Hematopoietic multipotent progenitor cell treated with erythropoietin and hydrocortisone succinate and interleukin-3 and kit ligand, for 4 days (in vitro differentiated cells): ENCODE data around the gene WARS2.
"Not testable (repeated sequence)": the region's sequence is repeated elsewhere in the genome, so short reads cannot be mapped to it uniquely, and the experiment has no call there.

Experiments used
- DNase-seq: peaks from one replicate; pipeline ENCODE4 v3.0.0-alpha.2; 2015

WARS2 gene

DNA sequence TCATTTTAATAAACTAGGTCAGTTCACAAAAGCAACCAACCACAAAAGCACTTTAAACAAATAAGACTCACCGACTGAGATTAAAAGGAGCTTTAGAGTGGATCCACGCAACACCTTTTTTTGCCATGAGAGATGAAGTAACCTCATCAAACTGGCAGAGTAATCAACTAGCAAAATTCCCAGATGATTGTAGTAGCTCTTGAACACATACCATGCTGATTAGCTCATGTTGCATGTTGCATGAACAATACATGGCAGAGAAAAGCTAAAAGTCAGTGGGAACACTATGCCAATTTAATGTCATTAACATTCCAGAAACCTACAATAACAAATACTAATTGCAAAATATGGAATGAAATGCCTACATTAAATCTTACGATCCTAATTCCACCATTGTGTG, 4.1 kb downstream of the WARS2 start:
- DNase-seq: no peak

DNA sequence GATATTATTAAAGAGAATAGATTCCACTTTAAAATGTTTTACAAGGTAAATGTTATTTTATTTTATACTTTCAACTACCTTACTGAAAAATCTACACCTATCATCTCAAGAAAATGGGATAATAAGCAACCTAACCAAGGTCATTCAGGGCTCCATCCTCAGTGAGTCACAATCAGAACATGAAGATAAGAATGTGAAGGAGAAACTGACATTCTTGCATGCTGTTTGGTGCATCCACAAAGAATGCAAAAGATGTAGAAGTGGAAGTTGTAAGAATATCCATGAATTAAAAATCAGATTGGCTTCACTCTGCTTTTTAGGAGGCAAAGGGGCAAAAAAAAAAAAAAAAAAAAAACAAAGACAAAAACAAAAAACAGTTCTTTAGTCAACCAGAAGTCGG, 6.5 kb downstream of the WARS2 start:
- DNase-seq: no peak

DNA sequence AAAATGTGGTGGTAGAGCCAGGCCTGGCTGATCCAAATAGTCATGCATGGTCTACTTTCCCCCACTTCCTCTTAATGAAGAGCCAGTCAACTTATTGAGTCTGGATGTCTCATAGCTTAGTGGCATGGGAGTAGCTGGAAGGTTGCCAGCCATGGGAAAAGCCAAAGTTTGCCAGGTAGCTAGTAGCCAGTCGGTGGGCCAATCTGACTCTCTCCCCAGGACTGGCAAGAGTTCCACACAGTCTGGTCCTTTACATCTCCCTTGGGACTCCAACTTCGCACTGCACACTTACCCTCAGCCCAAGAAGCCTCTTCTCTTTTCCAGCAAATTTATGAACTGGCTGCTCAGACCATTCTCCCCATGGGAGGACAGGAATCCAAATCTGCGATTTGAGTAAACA, 8.3 kb downstream of the WARS2 start:
- no peak for DNase-seq

DNA sequence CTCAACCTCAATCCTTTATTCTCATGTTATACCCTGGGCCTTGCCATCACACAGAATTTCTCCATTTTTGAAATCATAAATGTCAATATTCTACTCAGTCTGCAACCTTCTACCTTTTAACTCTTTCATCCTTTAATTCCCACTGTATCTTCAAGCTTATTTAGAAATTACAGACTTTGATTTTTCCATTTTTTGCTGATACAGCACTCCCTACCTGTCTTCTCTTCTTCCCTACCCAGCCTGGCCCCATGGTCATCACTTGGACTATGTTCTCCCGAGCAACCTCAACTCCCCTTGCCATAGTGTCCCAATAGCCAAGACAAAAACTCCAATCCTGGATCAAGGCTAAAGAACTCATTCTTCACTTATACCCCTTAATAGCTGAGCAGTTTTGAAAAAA, 14.6 kb downstream of the WARS2 start:
- no peak for DNase-seq

DNA sequence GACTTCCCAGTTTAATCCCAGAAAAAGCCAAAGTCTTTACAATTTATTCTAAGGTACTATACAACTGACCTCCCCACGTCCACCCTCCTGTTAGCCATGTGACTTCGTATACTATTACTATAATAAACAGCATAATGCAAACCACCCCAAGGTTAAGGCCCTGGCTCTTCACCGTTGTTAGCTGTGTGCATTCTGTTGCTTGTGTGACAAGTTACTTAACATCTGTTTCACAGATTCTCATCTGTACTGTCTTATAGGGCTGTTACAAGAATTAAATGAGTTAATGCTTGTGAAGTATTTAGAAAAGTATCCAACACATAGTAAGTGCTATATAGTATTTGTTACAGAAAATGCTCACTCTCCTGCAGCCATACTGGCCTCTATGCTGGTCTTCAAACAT, 15.7 kb downstream of the WARS2 start:
- no peak for DNase-seq

DNA sequence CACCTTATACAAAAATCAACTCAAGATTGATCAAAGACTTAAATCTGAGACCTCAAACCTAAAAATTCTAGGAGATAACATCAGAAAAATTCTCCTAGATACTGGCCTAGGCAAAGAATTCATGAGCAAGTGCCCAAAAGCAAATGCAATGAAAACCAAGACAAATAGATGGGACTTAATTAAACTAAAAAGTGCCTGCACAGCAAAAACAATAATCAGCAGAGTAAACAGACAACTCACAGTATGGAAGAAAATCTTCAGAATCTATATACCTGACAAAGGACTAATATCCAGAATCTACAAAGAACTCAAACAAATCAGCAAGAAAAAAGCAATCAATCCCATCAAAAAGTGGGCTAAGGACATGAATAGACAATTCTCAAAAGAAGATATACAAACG, 18.6 kb downstream of the WARS2 start:
- DNase-seq: not testable (repeated sequence)

- no peak for DNase-seq
Observed at GRCh38 chr1:119116725-119117124, 23.7 kb downstream of the WARS2 start.

DNA sequence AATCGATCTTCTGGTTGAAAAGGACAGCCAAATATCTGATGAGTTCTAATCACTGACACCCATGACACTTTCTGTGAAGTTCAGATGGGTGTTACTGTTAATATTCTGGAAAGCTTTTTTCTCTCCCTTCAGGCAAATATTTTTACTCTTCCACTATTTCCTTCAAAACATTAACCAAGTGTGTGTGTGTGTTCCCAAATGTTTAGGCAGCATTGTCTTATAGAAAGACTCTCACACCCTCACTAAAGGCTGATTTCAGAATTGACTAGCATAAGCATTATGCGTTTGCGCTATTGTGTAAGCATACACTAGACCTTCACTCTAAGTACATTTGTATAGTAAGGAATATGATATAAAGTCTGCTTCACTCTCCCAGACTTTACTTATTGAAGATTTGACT, 24.7 kb downstream of the WARS2 start:
- no peak for DNase-seq

DNA sequence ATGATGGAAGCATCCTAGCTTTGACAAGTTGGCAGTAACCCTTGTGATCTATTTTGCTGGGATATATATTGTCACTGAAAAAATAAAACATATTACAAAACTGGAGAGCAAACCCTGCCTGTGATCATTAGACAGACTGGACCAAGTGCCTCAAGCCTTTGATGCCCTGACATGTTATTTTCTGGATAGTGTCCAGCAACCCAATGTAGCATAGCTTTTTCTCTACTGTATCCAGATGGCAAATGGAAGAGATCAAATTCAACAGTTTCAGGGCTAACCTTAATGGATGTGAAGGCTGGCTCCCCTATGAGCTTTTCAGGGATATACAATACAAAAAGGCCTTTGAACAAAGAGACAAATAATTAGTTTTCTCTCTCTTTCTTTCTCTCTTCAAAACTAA, 25.1 kb downstream of the WARS2 start:
- DNase-seq: no peak

- DNase-seq: no peak
Observed at GRCh38 chr1:119114786-119115185, 25.7 kb downstream of the WARS2 start.

- no peak for DNase-seq
Observed at GRCh38 chr1:119112791-119113190, 27.7 kb downstream of the WARS2 start.

- no peak for DNase-seq
Observed at GRCh38 chr1:119112244-119112643, 28.2 kb downstream of the WARS2 start.

DNA sequence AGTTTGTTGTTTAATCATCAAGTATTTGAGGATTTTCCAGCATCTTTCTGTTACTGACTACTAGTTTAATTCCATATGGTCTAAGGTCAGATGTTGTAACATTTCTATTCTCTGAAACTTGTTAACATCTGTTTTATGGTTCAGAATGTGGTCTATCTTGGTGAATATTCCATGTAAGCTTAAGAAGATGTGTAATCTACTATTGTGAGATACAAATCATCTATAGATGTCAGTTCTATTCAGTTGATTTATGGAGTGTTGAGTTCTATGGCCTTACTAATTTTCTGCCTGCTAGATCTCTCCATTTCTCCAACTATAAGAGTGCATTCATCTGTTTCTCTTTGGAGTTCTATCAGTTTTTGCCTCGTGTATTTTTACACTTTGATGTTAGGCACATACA, 31.5 kb downstream of the WARS2 start:
- no peak for DNase-seq

- DNase-seq: no peak
Observed at GRCh38 chr1:119103764-119104163, 36.7 kb downstream of the WARS2 start.

GRCh38 chr1:119102051-119102450, 38.4 kb downstream of the WARS2 start:
- DNase-seq: no peak

DNA sequence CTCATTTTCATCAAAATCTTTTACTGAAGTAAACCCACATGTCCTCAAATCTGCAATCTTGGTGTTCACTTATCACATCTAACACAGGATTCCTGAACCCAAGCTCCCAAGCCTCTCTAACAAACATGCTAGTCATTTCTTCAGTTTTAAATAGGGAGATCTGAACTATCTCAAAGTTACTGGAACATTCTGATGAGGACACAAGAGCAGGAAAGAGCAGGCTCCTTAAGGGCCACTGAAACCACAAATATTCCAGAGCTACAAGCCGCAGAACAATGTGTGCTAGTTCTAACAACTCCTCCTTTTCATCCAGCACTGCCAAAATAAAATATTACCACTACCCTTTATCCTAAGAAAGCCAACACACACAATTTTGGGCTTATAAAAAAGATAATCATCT, 38.9 kb downstream of the WARS2 start:
- DNase-seq: no peak

GRCh38 chr1:119099775-119100174, 40.7 kb downstream of the WARS2 start:
- no peak for DNase-seq

DNA sequence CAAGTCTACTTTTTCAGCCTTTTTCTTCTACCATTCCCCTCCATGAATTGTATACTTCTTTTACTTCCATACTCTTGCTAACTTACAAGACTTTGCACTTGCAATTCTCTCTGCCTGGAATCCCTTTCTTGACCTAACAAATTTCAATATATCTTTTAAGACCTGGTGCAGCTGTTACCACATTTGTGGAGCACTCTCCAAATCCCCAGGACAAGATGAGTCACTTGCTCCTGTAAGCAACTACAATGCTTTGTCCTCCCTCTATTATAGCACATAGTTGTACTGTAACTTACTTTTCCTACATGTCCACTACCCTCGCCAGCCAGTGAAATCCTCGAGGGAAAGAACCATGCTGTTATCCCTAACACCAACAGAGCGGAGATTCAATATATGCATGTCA, 43.1 kb downstream of the WARS2 start:
- DNase-seq: no peak

- peak; percentile 8 for DNase-seq
Observed at GRCh38 chr1:119093721-119094120, 46.7 kb downstream of the WARS2 start.

DNA sequence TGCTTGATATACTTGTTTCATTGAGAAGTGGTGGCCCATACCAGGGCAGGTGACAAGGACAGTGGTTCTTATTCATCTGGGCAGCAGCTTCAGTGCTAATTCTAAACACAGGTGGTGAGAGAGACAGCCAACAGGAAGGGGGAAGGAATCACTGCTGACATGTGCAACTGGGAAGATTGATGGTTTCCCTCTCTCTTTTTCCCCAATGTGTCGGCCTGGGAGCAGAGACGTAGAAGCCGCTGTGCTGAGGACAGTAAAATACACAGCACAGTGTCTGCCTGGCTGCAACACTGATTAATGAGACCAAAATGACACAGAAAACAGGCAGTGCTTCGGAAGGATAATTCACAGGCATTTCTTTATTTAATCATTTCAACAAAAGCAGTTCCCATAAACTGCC, 48.8 kb downstream of the WARS2 start:
- DNase-seq: no peak

- no peak for DNase-seq
Observed at GRCh38 chr1:119090250-119090649, 50.2 kb downstream of the WARS2 start.

- DNase-seq: no peak
Observed at GRCh38 chr1:119086830-119087229, 53.6 kb downstream of the WARS2 start.

- no peak for DNase-seq
Observed at GRCh38 chr1:119084798-119085197, 55.7 kb downstream of the WARS2 start.

DNA sequence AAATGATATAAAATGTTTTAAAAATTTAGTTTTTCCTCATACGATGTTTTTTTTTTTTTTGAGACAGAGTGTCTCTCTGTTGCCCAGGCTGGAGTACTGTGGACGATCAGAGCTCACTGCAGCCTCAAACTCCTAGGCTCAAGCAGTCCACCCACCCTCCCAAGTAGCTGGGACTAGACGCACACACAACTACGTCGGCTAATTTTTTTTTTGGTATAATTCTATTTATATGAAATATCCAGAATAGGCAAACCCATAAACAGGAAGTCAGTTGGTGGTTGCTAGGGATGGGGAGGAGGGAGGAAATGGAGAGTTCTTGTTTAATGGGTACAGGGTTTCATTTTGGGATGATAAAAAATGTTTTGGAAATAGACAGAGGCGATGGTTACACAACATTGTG, 56.5 kb downstream of the WARS2 start:
- DNase-seq: peak; percentile 5

GRCh38 chr1:119083479-119083878, 57.0 kb downstream of the WARS2 start:
- no peak for DNase-seq

- DNase-seq: no peak
Observed at GRCh38 chr1:119081700-119082099, 58.8 kb downstream of the WARS2 start.
